ENCODE data around the gene GID8. TPM values are rescaled to one million over a fixed set of nuclear protein-coding genes. Genes with fewer than 3 reads are reported as not detected.

The GID8 gene
- total RNA-seq, 2 donors from 2014 or later: 16.8 to 18.7 TPM

DNA sequence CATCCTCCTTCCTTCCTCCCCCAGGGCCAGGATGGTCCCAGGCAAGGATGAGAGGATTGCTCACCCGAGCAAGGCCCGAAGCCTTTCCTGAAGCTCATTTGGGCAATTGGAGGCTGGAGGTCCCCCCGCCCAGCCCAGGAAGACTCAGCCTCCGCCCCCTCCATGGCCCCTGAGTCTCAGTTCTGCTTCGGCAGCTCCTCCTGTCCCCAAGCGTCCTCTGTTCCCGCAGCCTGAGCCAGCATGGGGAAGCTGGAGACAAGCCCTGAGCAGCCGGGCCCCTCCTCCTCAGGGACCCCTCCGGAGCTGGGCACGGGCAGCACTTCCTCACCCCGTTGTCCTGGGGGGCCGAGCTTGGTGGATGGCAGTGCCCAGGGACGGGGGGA is 40.6 kb downstream of the GID8 start:
- H3K4me3 ChIP-seq: no peak overlapping the region
- H3K27me3 ChIP-seq: peaks cover 7 to 23% of the 10 kb centered on the region in 2 donors

DNA sequence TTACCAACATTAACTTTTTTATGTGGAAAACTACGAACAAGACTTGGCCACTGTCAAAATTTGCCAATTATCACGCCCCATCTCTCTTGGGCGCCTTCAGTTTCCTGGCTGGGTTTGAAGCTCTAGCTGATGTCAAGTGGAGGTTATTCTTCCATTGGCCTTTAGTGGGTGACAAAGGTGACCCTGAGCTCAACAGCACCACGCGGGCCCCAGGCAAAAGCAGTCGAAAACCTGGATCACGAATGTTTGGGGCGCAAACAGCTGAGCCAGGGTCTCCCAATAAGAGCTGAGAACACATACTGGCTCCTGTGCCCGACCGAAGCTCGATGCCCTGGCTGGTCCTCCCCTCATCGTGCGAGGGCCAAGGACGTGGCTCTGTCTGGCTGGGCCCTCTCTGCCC is 41.4 kb downstream of the GID8 start:
- no peaks in the 10 kb centered on the region for H3K4me1 ChIP-seq
- H3K9me3 ChIP-seq: no peaks in the 10 kb centered on the region
- TF ChIP-seq, protein P1, sequence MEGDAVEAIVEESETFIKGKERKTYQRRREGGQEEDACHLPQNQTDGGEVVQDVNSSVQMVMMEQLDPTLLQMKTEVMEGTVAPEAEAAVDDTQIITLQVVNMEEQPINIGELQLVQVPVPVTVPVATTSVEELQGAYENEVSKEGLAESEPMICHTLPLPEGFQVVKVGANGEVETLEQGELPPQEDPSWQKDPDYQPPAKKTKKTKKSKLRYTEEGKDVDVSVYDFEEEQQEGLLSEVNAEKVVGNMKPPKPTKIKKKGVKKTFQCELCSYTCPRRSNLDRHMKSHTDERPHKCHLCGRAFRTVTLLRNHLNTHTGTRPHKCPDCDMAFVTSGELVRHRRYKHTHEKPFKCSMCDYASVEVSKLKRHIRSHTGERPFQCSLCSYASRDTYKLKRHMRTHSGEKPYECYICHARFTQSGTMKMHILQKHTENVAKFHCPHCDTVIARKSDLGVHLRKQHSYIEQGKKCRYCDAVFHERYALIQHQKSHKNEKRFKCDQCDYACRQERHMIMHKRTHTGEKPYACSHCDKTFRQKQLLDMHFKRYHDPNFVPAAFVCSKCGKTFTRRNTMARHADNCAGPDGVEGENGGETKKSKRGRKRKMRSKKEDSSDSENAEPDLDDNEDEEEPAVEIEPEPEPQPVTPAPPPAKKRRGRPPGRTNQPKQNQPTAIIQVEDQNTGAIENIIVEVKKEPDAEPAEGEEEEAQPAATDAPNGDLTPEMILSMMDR (IDR thresholded peaks at IDR 0.05): no peak
- no peak for DNase-seq (ENCODE audit: low spot score)
- peaks cover 4 to 17% of the 10 kb centered on the region in 2 donors for H3K27me3 ChIP-seq
- H3K4me3 ChIP-seq: no peak overlapping the region
- H3K27ac ChIP-seq: no peak overlapping the region
- no peaks in the 10 kb centered on the region for H3K36me3 ChIP-seq

More for the DNA sequence above, 40.6 kb downstream of the GID8 start:
- H3K36me3 ChIP-seq: no peaks in the 10 kb centered on the region
- TF ChIP-seq, protein P1 (IDR thresholded peaks at IDR 0.05): no peak
- H3K4me1 ChIP-seq: no peaks in the 10 kb centered on the region
- H3K27ac ChIP-seq: no peak overlapping the region
- no peak for DNase-seq (ENCODE audit: low spot score)
- H3K9me3 ChIP-seq: no peaks in the 10 kb centered on the region

DNA sequence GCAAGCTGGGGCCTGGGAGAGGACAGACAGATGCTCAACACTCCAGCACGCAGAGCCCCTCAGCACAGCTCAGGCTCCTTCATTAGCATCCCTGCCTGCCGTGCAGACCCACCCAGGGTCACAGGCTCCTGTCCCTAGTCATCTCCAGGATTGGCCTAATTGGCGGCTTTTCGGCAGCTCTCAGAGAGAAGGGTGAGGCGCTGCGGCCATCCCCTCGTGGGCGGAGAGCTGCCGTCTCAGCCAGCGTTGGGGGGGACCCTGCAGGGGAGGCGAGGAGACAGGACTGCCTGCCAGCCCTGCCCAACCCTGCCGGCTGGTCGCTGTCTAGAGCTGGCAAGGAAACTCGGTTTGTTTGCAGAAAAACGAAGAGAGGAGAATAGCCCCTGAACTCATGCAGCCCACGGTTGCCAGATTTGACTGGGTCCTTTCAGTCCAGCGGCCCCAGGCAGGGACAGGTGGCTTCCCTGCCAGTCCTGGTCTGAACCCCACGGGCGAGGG is 42.0 kb downstream of the GID8 start:
- H3K27ac ChIP-seq: no peak overlapping the region
- DNase-seq (ENCODE audit: low spot score): no peak
- H3K4me3 ChIP-seq: no peak overlapping the region
- no peaks in the 10 kb centered on the region for H3K4me1 ChIP-seq
- H3K9me3 ChIP-seq: no peaks in the 10 kb centered on the region
- TF ChIP-seq, protein P1 (IDR thresholded peaks at IDR 0.05): no peak
- H3K36me3 ChIP-seq: no peaks in the 10 kb centered on the region
- peaks cover 0 to 11% of the 10 kb centered on the region in 2 donors for H3K27me3 ChIP-seq

DNA sequence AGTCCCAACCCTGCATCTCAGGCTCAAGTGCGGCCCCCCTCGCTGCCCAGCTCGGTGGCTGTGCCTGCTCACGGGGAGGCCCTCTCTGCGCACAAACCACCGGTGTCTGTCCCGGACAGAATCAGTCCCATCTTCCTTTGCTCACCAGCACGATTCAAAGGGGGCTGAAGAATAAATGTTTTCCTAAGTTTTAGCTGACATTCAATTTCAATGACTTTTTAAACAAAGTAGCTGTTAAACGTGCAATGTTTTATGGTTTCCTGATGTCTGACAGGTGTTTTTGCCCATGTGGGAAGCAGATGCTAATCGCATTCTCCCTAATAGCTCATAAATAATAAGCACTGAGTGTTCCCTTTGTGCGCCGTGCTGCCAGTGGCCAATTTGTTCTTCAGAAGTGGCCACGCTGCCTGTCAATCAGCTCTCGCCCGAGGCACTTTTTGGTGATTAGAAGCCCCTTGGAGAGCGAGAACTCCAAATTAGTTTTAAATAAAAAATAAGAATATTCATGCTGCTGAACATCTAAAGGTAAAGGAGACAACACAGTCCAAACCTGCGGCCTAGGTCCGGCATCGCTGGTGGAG is 42.5 kb downstream of the GID8 start:
- Histone ChIP-seq H3K4me3 (no peak overlapping the region), H3K4me1 (no peaks in the 10 kb centered on the region), H3K36me3 (no peaks in the 10 kb centered on the region), H3K27me3 (peaks cover 0 to 6% of the 10 kb centered on the region in 2 donors), H3K27ac (no peak overlapping the region), H3K9me3 (no peaks in the 10 kb centered on the region)
- DNase-seq (ENCODE audit: low spot score): no peak
- TF ChIP-seq, protein P1 (IDR thresholded peaks at IDR 0.05): no peak

DNA sequence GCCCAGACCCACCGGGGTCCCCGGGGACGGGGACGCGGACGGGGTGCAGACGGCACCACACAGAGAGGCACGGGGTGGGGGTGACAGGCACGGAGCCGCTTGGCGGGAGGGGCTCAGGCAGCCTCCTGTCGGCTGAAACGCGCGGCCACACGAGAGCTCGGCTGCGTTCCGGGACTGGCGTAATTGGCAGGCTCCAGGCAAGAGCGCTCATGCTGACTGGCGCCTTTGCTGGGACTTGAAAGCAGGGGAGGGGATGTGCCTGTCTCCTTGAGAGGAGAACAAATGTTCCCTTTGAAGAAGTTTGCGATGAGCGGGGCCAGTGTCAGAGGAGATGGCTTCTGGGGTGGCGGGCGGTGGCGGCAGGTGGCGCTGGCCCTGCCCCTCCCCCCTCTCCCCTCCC is 43.0 kb downstream of the GID8 start:
- no peak for DNase-seq (ENCODE audit: low spot score)
- Histone ChIP-seq H3K36me3 (no peaks in the 10 kb centered on the region), H3K4me3 (no peak overlapping the region), H3K9me3 (no peaks in the 10 kb centered on the region), H3K4me1 (no peaks in the 10 kb centered on the region), H3K27me3 (peaks cover 0 to 5% of the 10 kb centered on the region in 2 donors), H3K27ac (no peak overlapping the region)
- TF ChIP-seq, protein P1 (IDR thresholded peaks at IDR 0.05): no peak
